Epithelial cell of proximal tubule (primary cell): ENCODE data around the gene IL5RA. TPM values are rescaled to one million over a fixed set of nuclear protein-coding genes. Genes with fewer than 3 reads are reported as not detected.

Source experiments
- DNase-seq: peaks from one replicate; pipeline ENCODE4 v3.0.0-alpha.2; 2011; ENCODE audit warnings: low read depth
- H3K4me3 ChIP-seq: 2 replicates; pipeline ENCODE4 v1.5.1; 2011; ENCODE audit warnings: low read depth, mild to moderate bottlenecking, low read length
- CTCF ChIP-seq: conservative IDR thresholded peaks from 2 replicates; pipeline ENCODE4 v1.5.1; 2012; ENCODE audit warnings: low read depth, mild to moderate bottlenecking, low read length
- total RNA-seq: library from RNA; depleted of rRNA; stranded (reverse); fragments of >200 nt; gene quantifications from 2 replicates; pipeline ENCODE4 v1.2.3, GENCODE V29; 2015

The IL5RA gene
- total RNA-seq, 1 donor from 2014 or later, result not detected

GRCh38 chr3:3089017-3089416 lies 21.2 kb downstream of the IL5RA start:
- no peak for DNase-seq
- TF ChIP-seq CTCF, result no peak
- no peak overlapping the region for H3K4me3 ChIP-seq

- no peak overlapping the region for H3K4me3 ChIP-seq
- DNase-seq, result no peak
- TF ChIP-seq CTCF, result no peak
These were observed 22.3 kb downstream of the IL5RA start for GRCh38 chr3:3087716-3088465.

- no peak overlapping the region for H3K4me3 ChIP-seq
- TF ChIP-seq CTCF, result no peak
- no peak for DNase-seq
These were observed 22.9 kb downstream of the IL5RA start for GRCh38 chr3:3087279-3087678.

GRCh38 chr3:3086239-3086638 lies 23.9 kb downstream of the IL5RA start:
- no peak overlapping the region for H3K4me3 ChIP-seq
- no peak for TF ChIP-seq CTCF
- no peak for DNase-seq

GRCh38 chr3:3085782-3086181 lies 24.4 kb downstream of the IL5RA start:
- DNase-seq, result no peak
- H3K4me3 ChIP-seq, result no peak overlapping the region
- no peak for TF ChIP-seq CTCF

GRCh38 chr3:3084890-3085289 lies 25.3 kb downstream of the IL5RA start:
- no peak for DNase-seq
- no peak overlapping the region for H3K4me3 ChIP-seq
- no peak for TF ChIP-seq CTCF
